CD8-positive, alpha-beta memory T cell (primary cell): Measurements from ENCODE around the gene SLC14A1. TPM values are rescaled to one million over a fixed set of nuclear protein-coding genes. Genes with fewer than 3 reads are reported as not detected.
A peak's percentile ranks its signal among the peaks of the same experiment; 100 is the strongest.

Experiments
- CTCF ChIA-PET: fragments of 350-600 bp; sonication (Branson Sonifier 250); formaldehyde crosslinking; loops from one replicate; lab custom pipeline; 2021; ENCODE audit warnings: antibody characterized with exemption; lab: Charles Lee
- POLR2A ChIA-PET: fragments of 350-600 bp; sonication (Branson Sonifier 250); formaldehyde crosslinking; loops from one replicate; lab custom pipeline; 2021; ENCODE audit warnings: antibody characterized with exemption; lab: Charles Lee
- DNase-seq, 5 donors: peaks; one replicate each; pipeline versions ENCODE4 v3.0.0 to v3.0.0-alpha.2; 2020 to 2022; ENCODE audit warnings: mixed read lengths in 1 of 5
- H3K27ac ChIP-seq: one replicate; pipeline ENCODE4 v1.7.0; 2013; ENCODE audit warnings: low read depth, mild to moderate bottlenecking, low read length, moderate library complexity
- H3K27me3 ChIP-seq: 2 replicates; pipeline ENCODE4 v1.7.0; 2013; ENCODE audit warnings: low read length, mild to moderate bottlenecking; ENCODE audit not compliant: insufficient read depth, poor library complexity, severe bottlenecking
- H3K36me3 ChIP-seq: 2 replicates; pipeline ENCODE4 v1.7.0; 2013; ENCODE audit warnings: mild to moderate bottlenecking, low read length, moderate library complexity; ENCODE audit not compliant: insufficient read depth
- H3K4me1 ChIP-seq: 2 replicates; pipeline ENCODE4 v1.7.0; 2013; ENCODE audit warnings: mild to moderate bottlenecking, low read length, moderate library complexity; ENCODE audit not compliant: insufficient read depth
- H3K4me3 ChIP-seq: 2 replicates; pipeline ENCODE4 v1.7.0; 2013; ENCODE audit warnings: mild to moderate bottlenecking, low read length
- H3K9me3 ChIP-seq: 2 replicates; pipeline ENCODE4 v1.7.0; 2013; ENCODE audit warnings: mild to moderate bottlenecking, low read length
- H3K27ac Mint-ChIP-seq, 8 donors: one replicate each; pipeline ENCODE4 v1.8.0; 2020 to 2021; ENCODE audit warnings: mixed read lengths in 8 of 8, mild to moderate bottlenecking in 6 of 8, inconsistent platforms in 3 of 8, moderate library complexity in 3 of 8
- H3K27me3 Mint-ChIP-seq, 2 donors: one replicate each; pipeline ENCODE4 v1.8.0; 2020 to 2021; ENCODE audit warnings: mixed read lengths in 2 of 2, mild to moderate bottlenecking in 1 of 2, moderate library complexity in 1 of 2
- H3K36me3 Mint-ChIP-seq, 3 donors: one replicate each; pipeline ENCODE4 v1.8.0; 2020 to 2021; ENCODE audit warnings: mixed read lengths in 3 of 3, inconsistent platforms in 1 of 3, mild to moderate bottlenecking in 1 of 3
- H3K4me1 Mint-ChIP-seq, 3 donors: one replicate each; pipeline ENCODE4 v1.8.0; 2020 to 2021; ENCODE audit warnings: mixed read lengths in 3 of 3, inconsistent platforms in 1 of 3, mild to moderate bottlenecking in 1 of 3
- H3K4me3 Mint-ChIP-seq, 7 donors: one replicate each; pipeline ENCODE4 v1.8.0; 2020 to 2021; ENCODE audit warnings: mixed read lengths in 7 of 7, mild to moderate bottlenecking in 6 of 7, moderate library complexity in 4 of 7, inconsistent platforms in 2 of 7
- H3K9me3 Mint-ChIP-seq, 5 donors: one replicate each; pipeline ENCODE4 v1.8.0; 2020 to 2022; ENCODE audit warnings: mixed read lengths in 5 of 5, mild to moderate bottlenecking in 3 of 5, moderate library complexity in 2 of 5, inconsistent platforms in 1 of 5
- polyA plus RNA-seq: library from polyadenylated mRNA; unstranded; fragments of 300-500 nt; fragmentation: Illumina TruSeq; gene quantifications from one replicate; pipeline ENCODE4 v1.2.3, GENCODE V29; 2021
- total RNA-seq, 2 experiments: library from RNA; stranded (reverse); gene quantifications; one replicate each; pipeline ENCODE4 v1.2.3, GENCODE V29; 2021

SLC14A1 gene
- total RNA-seq (1 to 10 TPM; 2.3 to 3.6 TPM), polyA plus RNA-seq (3.8 TPM)

- Histone ChIP-seq H3K36me3 (no peaks in the 10 kb centered on the region), H3K27me3 (no peaks in the 10 kb centered on the region), H3K27ac (no peak within 1 kb of the TSS), H3K4me3 (no peak within 1 kb of the TSS), H3K4me1 (peaks cover 3% of the 10 kb centered on the region), H3K9me3 (no peaks in the 10 kb centered on the region)
- no peak within 1 kb of the TSS for H3K4me3 Mint-ChIP-seq
- DNase-seq: no peak
- H3K9me3 Mint-ChIP-seq: no peaks in the 10 kb centered on the region
- H3K27ac Mint-ChIP-seq: peak within 1 kb of the TSS in 1 of 8 donors; percentile 73
- H3K36me3 Mint-ChIP-seq: peaks cover 0 to 12% (median 7%) of the 10 kb centered on the region in 3 donors
- ChIA-PET CTCF (interaction anchor here (0.9 to 2.4 kb wide), 8 partner anchors 12 to 240 kb away, joined by 3 to 17 read pairs (median 4); no protein-coding TSS in a partner anchor), POLR2A (no interaction called here)
- peaks cover 0 to 3% (median 0%) of the 10 kb centered on the region in 3 donors for H3K4me1 Mint-ChIP-seq
- H3K27me3 Mint-ChIP-seq: no peaks in the 10 kb centered on the region
These were observed at the start of gene SLC14A1 for GRCh38 chr18:45723567-45724355. SLC14A1 (plus strand) TSS chr18:45724181; CDS start chr18:45730321, 6,140 bp downstream.

GRCh38 chr18:45677276-45677807 lies 46.6 kb upstream of the SLC14A1 start:
- H3K27ac ChIP-seq: no peak overlapping the region
- H3K4me3 ChIP-seq: no peak overlapping the region
- peaks cover 0 to 7% of the 10 kb centered on the region in 2 donors for H3K27me3 Mint-ChIP-seq
- H3K27ac Mint-ChIP-seq: no peak overlapping the region
- H3K27me3 ChIP-seq: no peaks in the 10 kb centered on the region
- H3K9me3 ChIP-seq: no peaks in the 10 kb centered on the region
- H3K36me3 Mint-ChIP-seq: peaks cover 0 to 1% (median 0%) of the 10 kb centered on the region in 3 donors
- ChIA-PET CTCF (interaction anchor here (0.7 to 20.1 kb wide), 4 partner anchors 12 to 396 kb away, joined by 3 to 230 read pairs (median 4); no protein-coding TSS in a partner anchor), POLR2A (no interaction called here)
- H3K36me3 ChIP-seq: no peaks in the 10 kb centered on the region
- H3K4me1 Mint-ChIP-seq: peaks cover 7 to 14% (median 8%) of the 10 kb centered on the region in 3 donors
- no peak overlapping the region for H3K4me3 Mint-ChIP-seq
- H3K4me1 ChIP-seq: peaks cover 5% of the 10 kb centered on the region
- no peaks in the 10 kb centered on the region for H3K9me3 Mint-ChIP-seq
- no peak for DNase-seq

- Mint-ChIP-seq H3K9me3 (no peaks in the 10 kb centered on the region), H3K27me3 (peaks cover 0 to 7% of the 10 kb centered on the region in 2 donors), H3K4me3 (no peak overlapping the region), H3K36me3 (peaks cover 0 to 1% (median 0%) of the 10 kb centered on the region in 3 donors), H3K4me1 (peaks cover 10 to 20% (median 12%) of the 10 kb centered on the region in 3 donors), H3K27ac (no peak overlapping the region)
- H3K36me3 ChIP-seq: no peaks in the 10 kb centered on the region
- no peak for DNase-seq
- no peak overlapping the region for H3K27ac ChIP-seq
- POLR2A ChIA-PET: no interaction called here
- H3K9me3 ChIP-seq: no peaks in the 10 kb centered on the region
- H3K4me1 ChIP-seq: peaks cover 5% of the 10 kb centered on the region
- no peaks in the 10 kb centered on the region for H3K27me3 ChIP-seq
- H3K4me3 ChIP-seq: no peak overlapping the region
- CTCF ChIA-PET: interaction anchor here (1.0 to 20.1 kb wide), 6 partner anchors 9 to 395 kb away, joined by 3 to 230 read pairs (median 4); no protein-coding TSS in a partner anchor
These were observed 45.5 kb upstream of the SLC14A1 start for GRCh38 chr18:45678441-45678840.

- H3K9me3 ChIP-seq: no peaks in the 10 kb centered on the region
- POLR2A ChIA-PET: interaction anchor here (0.7 kb wide), 1 partner anchor 9 kb away, joined by 3 read pairs; no protein-coding TSS in a partner anchor
- CTCF ChIA-PET: interaction anchor here (1.1 to 20.1 kb wide), 5 partner anchors 8 to 395 kb away, joined by 3 to 230 read pairs (median 4); no protein-coding TSS in a partner anchor
- no peak overlapping the region for H3K4me3 ChIP-seq
- H3K4me1 ChIP-seq: peaks cover 8% of the 10 kb centered on the region
- H3K36me3 ChIP-seq: no peaks in the 10 kb centered on the region
- no peak overlapping the region for H3K27ac ChIP-seq
- Mint-ChIP-seq H3K27me3 (peaks cover 0 to 5% of the 10 kb centered on the region in 2 donors), H3K36me3 (peaks cover 0 to 1% (median 0%) of the 10 kb centered on the region in 3 donors), H3K27ac (no peak overlapping the region), H3K4me3 (no peak overlapping the region), H3K9me3 (no peaks in the 10 kb centered on the region), H3K4me1 (peaks cover 11 to 24% (median 16%) of the 10 kb centered on the region in 3 donors)
- H3K27me3 ChIP-seq: no peaks in the 10 kb centered on the region
- DNase-seq: no peak
These were observed 45.1 kb upstream of the SLC14A1 start for GRCh38 chr18:45678850-45679249.

GRCh38 chr18:45680066-45680690 lies 43.8 kb upstream of the SLC14A1 start:
- Mint-ChIP-seq H3K36me3 (peaks cover 0 to 1% (median 0%) of the 10 kb centered on the region in 3 donors), H3K9me3 (no peaks in the 10 kb centered on the region), H3K4me3 (no peak overlapping the region), H3K4me1 (peaks cover 20 to 36% (median 26%) of the 10 kb centered on the region in 3 donors), H3K27me3 (peaks cover 0 to 4% of the 10 kb centered on the region in 2 donors), H3K27ac (no peak overlapping the region)
- no peaks in the 10 kb centered on the region for H3K36me3 ChIP-seq
- no peak overlapping the region for H3K4me3 ChIP-seq
- ChIA-PET CTCF (interaction anchor here (20.1 kb wide), 1 partner anchor 14 kb away, joined by 230 read pairs; no protein-coding TSS in a partner anchor), POLR2A (no interaction called here)
- peaks cover 20% of the 10 kb centered on the region for H3K4me1 ChIP-seq
- H3K9me3 ChIP-seq: no peaks in the 10 kb centered on the region
- DNase-seq: no peak
- no peaks in the 10 kb centered on the region for H3K27me3 ChIP-seq
- H3K27ac ChIP-seq: no peak overlapping the region

- Histone ChIP-seq H3K27ac (no peak overlapping the region), H3K9me3 (no peaks in the 10 kb centered on the region), H3K27me3 (no peaks in the 10 kb centered on the region), H3K36me3 (no peaks in the 10 kb centered on the region), H3K4me3 (no peak overlapping the region), H3K4me1 (peaks cover 40% of the 10 kb centered on the region)
- no peak overlapping the region for H3K4me3 Mint-ChIP-seq
- H3K9me3 Mint-ChIP-seq: no peaks in the 10 kb centered on the region
- H3K36me3 Mint-ChIP-seq: peaks cover 0 to 1% (median 0%) of the 10 kb centered on the region in 3 donors
- no peak overlapping the region for H3K27ac Mint-ChIP-seq
- POLR2A ChIA-PET: no interaction called here
- peaks cover 39 to 55% (median 45%) of the 10 kb centered on the region in 3 donors for H3K4me1 Mint-ChIP-seq
- H3K27me3 Mint-ChIP-seq: peaks cover 0 to 4% of the 10 kb centered on the region in 2 donors
- CTCF ChIA-PET: interaction anchor here (20.1 kb wide), 1 partner anchor 16 kb away, joined by 230 read pairs; no protein-coding TSS in a partner anchor
- DNase-seq: no peak
These were observed 41.8 kb upstream of the SLC14A1 start for GRCh38 chr18:45682181-45682580.

GRCh38 chr18:45684341-45685115 lies 39.5 kb upstream of the SLC14A1 start:
- Mint-ChIP-seq H3K27ac (peak overlapping the region in 5 of 8 donors; percentile 13 to 72 (median 47)), H3K9me3 (no peaks in the 10 kb centered on the region), H3K4me1 (peaks cover 56 to 67% (median 61%) of the 10 kb centered on the region in 3 donors), H3K36me3 (peaks cover 0 to 1% (median 0%) of the 10 kb centered on the region in 3 donors), H3K4me3 (peak overlapping the region in 4 of 7 donors; percentile 41 to 65 (median 49)), H3K27me3 (peaks cover 0 to 4% of the 10 kb centered on the region in 2 donors)
- Histone ChIP-seq H3K4me3 (no peak overlapping the region), H3K4me1 (peaks cover 59% of the 10 kb centered on the region), H3K27ac (no peak overlapping the region), H3K9me3 (no peaks in the 10 kb centered on the region), H3K36me3 (no peaks in the 10 kb centered on the region), H3K27me3 (no peaks in the 10 kb centered on the region)
- POLR2A ChIA-PET: no interaction called here
- CTCF ChIA-PET: interaction anchor here (0.9 to 20.1 kb wide), 3 partner anchors 19 to 196 kb away, joined by 3 to 230 read pairs (median 3); no protein-coding TSS in a partner anchor
- no peak for DNase-seq
